Parathyroid adenoma (tissue), 2 donors: ENCODE measurements around the gene HDAC2.

Source experiments
- H2AFZ ChIP-seq: fragments of 300-600 bp; sonication (generic); one replicate; pipeline ENCODE4 v1.7.0; 2017; ENCODE audit warnings: antibody characterized with exemption, mild to moderate bottlenecking
- H3K27ac ChIP-seq: fragments of 300-600 bp; sonication (generic); one replicate; pipeline ENCODE4 v1.7.0; 2017
- H3K27me3 ChIP-seq: fragments of 300-600 bp; sonication (generic); one replicate; pipeline ENCODE4 v1.7.0; 2017; ENCODE audit warnings: low read length; ENCODE audit not compliant: control insufficient read depth, insufficient read depth
- H3K36me3 ChIP-seq: fragments of 300-600 bp; sonication (generic); one replicate; pipeline ENCODE4 v1.7.0; 2017; ENCODE audit warnings: low read length; ENCODE audit not compliant: control insufficient read depth, insufficient read depth
- H3K4me1 ChIP-seq: fragments of 300-600 bp; sonication (generic); one replicate; pipeline ENCODE4 v1.7.0; 2017; ENCODE audit warnings: control low read depth
- H3K4me2 ChIP-seq: fragments of 300-600 bp; sonication (generic); one replicate; pipeline ENCODE4 v1.7.0; 2017; ENCODE audit warnings: low read length
- H3K4me3 ChIP-seq: fragments of 300-600 bp; sonication (generic); one replicate; pipeline ENCODE4 v1.7.0; 2017; ENCODE audit warnings: low read depth, low read length
- H3K79me2 ChIP-seq: fragments of 300-600 bp; sonication (generic); one replicate; pipeline ENCODE4 v1.7.0; 2017; ENCODE audit warnings: control low read depth
- H3K9ac ChIP-seq: fragments of 300-600 bp; sonication (generic); one replicate; pipeline ENCODE4 v1.7.0; 2017; ENCODE audit warnings: mild to moderate bottlenecking
- H3K9me3 ChIP-seq: fragments of 300-600 bp; sonication (generic); one replicate; pipeline ENCODE4 v1.7.0; 2017; ENCODE audit warnings: low read length; ENCODE audit not compliant: control insufficient read depth
- CTCF ChIP-seq: fragments of 300-600 bp; sonication (generic); IDR thresholded peaks from one replicate; pipeline ENCODE4 v1.7.0; 2017; ENCODE audit warnings: antibody characterized with exemption, mild to moderate bottlenecking
- donor health status: primary hyperparathyroidism.

HDAC2 gene

GRCh38 chr6:113888956-113889630, 81.9 kb downstream of the HDAC2 start:
- Histone ChIP-seq H3K27me3 (no peaks in the 10 kb centered on the region), H3K4me1 (no peaks in the 10 kb centered on the region), H3K36me3 (no peaks in the 10 kb centered on the region), H3K27ac (no peak overlapping the region), H3K79me2 (no peaks in the 10 kb centered on the region), H2AFZ (no peak overlapping the region), H3K4me3 (no peak overlapping the region), H3K9me3 (no peaks in the 10 kb centered on the region), H3K9ac (no peak overlapping the region), H3K4me2 (no peak overlapping the region)
- TF ChIP-seq CTCF, result no peak

GRCh38 chr6:113888493-113888892, 82.5 kb downstream of the HDAC2 start:
- Histone ChIP-seq H3K9ac (no peak overlapping the region), H3K27me3 (no peaks in the 10 kb centered on the region), H3K27ac (no peak overlapping the region)

GRCh38 chr6:113886512-113886911, 84.4 kb downstream of the HDAC2 start:
- Histone ChIP-seq H3K4me2 (no peak overlapping the region), H3K27me3 (no peaks in the 10 kb centered on the region), H3K4me1 (no peaks in the 10 kb centered on the region), H3K9ac (no peak overlapping the region), H3K9me3 (no peaks in the 10 kb centered on the region), H3K36me3 (no peaks in the 10 kb centered on the region), H3K27ac (no peak overlapping the region), H3K4me3 (no peak overlapping the region), H2AFZ (no peak overlapping the region), H3K79me2 (no peaks in the 10 kb centered on the region)
- no peak for TF ChIP-seq CTCF

More at GRCh38 chr6:113888493-113888892, 82.5 kb downstream of the HDAC2 start:
- H3K4me2 ChIP-seq, result no peak overlapping the region
- no peaks in the 10 kb centered on the region for H3K36me3 ChIP-seq
- H3K79me2 ChIP-seq, result no peaks in the 10 kb centered on the region
- no peaks in the 10 kb centered on the region for H3K9me3 ChIP-seq
- H2AFZ ChIP-seq, result no peak overlapping the region
- H3K4me1 ChIP-seq, result no peaks in the 10 kb centered on the region
- TF ChIP-seq CTCF, result no peak
- H3K4me3 ChIP-seq, result no peak overlapping the region

GRCh38 chr6:113884011-113884410, 86.9 kb downstream of the HDAC2 start:
- no peak overlapping the region for H3K27ac ChIP-seq
- no peak overlapping the region for H2AFZ ChIP-seq
- H3K4me1 ChIP-seq, result no peaks in the 10 kb centered on the region
- no peak overlapping the region for H3K4me3 ChIP-seq
- no peaks in the 10 kb centered on the region for H3K27me3 ChIP-seq
- no peaks in the 10 kb centered on the region for H3K36me3 ChIP-seq
- H3K79me2 ChIP-seq, result no peaks in the 10 kb centered on the region
- TF ChIP-seq CTCF, result no peak
- H3K9me3 ChIP-seq, result no peaks in the 10 kb centered on the region
- no peak overlapping the region for H3K4me2 ChIP-seq
- H3K9ac ChIP-seq, result no peak overlapping the region
